Kidney capillary endothelial cell (primary cell): Measurements from ENCODE around the gene ENDOD1.

Experiments used
- DNase-seq: peaks from one replicate; pipeline ENCODE4 v3.0.0-alpha.2; 2018; ENCODE audit warnings: low spot score

Gene ENDOD1

GRCh38 chr11:95175818-95176380 lies 86.3 kb downstream of the ENDOD1 start:
- no peak for DNase-seq
